ENCODE measurements around the gene APLNR.

Gene APLNR

GRCh38 chr11:57214494-57214893 lies 22.6 kb downstream of the APLNR start:
- DNase-seq, result no peak

- peak; percentile 75 for DNase-seq
These were observed 23.0 kb downstream of the APLNR start for GRCh38 chr11:57214098-57214417.

DNA sequence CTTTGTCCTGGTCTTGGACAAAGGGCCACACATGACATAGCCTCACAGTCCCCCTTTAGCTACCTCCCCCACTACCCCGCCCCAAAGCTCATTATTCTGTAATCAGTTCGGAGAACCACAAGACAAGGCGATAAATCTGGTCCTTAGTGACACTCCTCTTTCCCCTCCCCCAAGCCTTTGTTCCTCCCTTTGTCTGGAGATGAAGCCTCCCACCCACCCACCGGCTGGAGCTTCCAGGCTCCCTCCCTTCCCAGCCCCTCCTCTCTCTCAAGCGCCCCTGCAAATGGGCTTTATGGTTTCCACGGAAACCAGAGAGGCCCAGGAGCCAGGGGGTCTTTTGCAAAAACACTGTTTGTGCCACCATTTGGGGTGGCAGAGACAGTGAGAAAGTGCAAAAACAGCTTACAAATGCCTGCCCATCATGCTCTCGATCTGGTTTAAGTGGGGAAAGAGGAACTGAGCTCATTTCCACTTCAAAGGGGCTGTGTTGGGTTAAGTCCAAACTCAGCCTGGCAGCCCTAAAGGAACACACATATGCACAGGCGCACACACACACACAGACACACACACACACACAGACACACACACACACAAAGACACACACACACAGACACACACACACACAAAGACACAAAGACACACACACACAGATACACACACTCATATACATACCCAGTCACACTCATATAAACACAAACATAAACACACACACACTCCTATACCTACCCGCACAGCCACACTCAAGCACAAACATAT lies 23.5 kb downstream of the APLNR start:
- peak; percentile 92 for DNase-seq

- DNase-seq, result peak; percentile 52
These were observed 26.3 kb downstream of the APLNR start for GRCh38 chr11:57210781-57211180.

DNA sequence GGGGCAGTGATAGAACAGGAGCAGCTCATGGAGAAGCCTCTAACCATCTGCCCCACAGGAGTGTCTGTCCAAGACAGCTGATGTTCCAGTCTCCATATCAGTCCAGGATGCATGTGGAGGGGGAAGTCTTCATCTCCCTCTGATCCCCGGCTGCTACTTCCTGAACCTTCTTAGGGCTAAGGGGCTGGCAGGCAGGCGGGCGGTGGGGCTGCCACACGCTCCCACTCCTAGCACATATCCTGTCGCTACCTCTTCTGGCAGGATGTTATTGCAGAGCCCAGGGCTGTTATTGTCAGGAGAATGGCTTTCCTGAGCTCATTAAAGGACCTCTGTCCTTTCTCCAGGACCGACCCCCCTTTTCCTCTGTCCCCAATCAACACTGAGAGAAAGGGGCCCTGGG lies 29.9 kb downstream of the APLNR start:
- no peak for DNase-seq

- DNase-seq, result no peak
These were observed 31.9 kb downstream of the APLNR start for GRCh38 chr11:57205041-57205641.

DNA sequence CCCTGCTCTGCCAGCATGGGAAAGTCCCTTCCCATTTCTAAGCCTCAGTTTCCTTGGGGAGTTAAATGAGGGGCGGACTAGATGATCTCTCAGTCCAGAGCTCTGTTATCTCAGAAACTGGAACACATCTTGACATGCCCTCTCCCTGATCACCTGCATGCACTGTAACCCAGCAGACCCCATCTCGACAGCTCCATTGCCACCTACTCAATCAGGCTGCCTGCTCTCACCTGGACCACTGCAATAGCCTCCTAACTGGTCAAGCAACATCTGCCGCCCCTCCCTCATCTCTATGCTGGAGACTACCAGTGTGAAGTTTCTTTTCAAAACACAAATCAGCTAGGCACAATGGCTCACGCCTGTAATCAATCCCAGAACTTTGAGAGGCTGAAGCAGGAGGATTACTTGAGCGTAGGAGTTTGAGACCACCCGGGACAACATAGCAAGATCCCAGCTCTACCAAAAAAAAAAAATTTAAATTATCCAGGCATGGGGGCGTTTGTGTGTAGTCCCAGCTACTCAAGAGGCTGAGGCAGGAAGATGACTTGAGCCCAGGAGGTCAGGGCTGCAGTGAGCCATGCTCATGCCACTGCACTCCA lies 33.1 kb downstream of the APLNR start:
- DNase-seq, result no peak

DNA sequence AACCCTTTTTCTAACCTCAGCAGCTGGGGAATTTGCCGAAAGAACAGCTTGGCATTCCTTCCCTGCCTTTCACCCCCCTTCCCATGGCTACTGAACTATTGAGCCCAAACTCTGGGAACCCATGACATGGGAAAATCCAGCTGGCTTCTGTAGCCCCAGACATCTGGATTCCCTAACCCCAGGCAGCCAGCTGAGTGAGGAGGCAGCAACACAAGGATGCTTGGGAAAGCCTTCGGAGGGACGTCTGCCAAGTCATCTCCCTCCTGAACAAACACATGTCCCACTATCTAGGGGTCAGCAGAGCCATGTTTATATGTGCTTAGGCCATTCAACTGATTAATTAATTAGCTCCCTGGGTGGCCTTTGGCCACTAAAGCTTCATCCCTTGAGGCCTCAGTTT lies 33.7 kb downstream of the APLNR start:
- peak; percentile 25 for DNase-seq

DNA sequence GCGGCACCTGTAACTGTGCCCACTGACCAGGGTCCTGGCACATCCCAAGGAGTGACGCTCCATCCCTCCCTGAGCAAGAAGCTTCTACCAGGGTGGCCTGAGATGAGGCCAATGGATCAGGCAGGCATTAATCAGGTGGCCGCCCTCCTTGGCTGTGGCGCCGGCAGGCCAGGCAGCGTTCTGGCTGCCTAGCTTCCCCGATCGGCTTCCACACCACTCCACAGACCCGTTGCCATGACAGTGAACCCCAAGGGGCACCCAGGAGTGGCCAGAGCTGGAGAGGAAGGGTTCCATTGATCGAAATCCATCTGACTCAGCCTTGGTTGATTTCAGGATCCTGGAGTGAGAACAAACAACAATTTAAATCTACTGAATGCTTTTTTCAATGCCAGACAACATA lies 34.8 kb downstream of the APLNR start:
- DNase-seq, result peak; percentile 60

DNA sequence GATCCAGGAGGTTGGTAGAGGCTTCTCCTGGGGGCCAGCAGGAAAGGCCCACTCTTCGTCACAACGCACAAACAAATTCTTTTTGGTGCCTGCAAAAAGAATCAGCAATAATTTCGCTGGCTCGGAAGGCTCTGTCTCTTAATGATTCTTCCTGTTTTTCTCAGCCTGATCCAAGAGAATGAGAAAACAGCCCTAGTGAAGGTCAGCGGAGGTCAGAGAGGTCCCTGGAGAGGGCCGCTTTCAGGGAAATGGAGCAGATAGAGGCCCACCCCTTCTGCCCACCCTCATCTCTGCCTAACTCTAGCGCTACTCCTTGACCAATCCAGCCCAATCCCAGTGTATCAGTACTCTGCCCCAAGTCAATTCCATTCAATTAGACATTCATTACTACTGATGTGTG lies 36.1 kb downstream of the APLNR start:
- DNase-seq, result no peak

GRCh38 chr11:57199330-57199729 lies 37.7 kb downstream of the APLNR start:
- DNase-seq, result no peak

- peak; percentile 41 for DNase-seq
These were observed 39.3 kb downstream of the APLNR start for GRCh38 chr11:57197762-57198161.

GRCh38 chr11:57196596-57196995 lies 40.5 kb downstream of the APLNR start:
- no peak for DNase-seq

GRCh38 chr11:57192316-57192715 lies 44.7 kb downstream of the APLNR start:
- DNase-seq, result no peak

- DNase-seq, result no peak
These were observed 45.5 kb downstream of the APLNR start for GRCh38 chr11:57191311-57192219.

DNA sequence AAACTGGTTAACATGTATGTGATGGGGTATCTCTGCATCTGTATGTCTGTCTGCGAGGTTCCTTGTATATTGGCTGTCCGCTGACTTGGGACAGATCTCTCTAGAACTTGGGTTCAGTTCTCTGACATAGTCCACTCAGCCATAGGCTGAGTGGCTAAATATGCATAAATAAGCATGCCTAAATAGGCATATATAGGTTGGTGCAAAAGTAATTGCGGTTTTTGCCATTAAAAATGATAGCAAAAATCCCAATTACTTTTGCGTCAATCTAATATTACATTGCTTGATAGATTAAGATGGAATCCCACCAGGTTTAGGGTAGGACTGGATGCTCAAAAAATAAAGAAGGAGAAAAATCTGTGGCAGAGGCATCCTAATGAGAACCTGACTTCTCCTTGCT lies 46.5 kb downstream of the APLNR start:
- DNase-seq, result no peak

Data from retina (tissue), 1 donor.